Measurements from ENCODE around the gene ICE1.
"Not testable (repeated sequence)": the region's sequence is repeated elsewhere in the genome, so short reads cannot be mapped to it uniquely, and the experiment has no call there.

Gene ICE1

DNA sequence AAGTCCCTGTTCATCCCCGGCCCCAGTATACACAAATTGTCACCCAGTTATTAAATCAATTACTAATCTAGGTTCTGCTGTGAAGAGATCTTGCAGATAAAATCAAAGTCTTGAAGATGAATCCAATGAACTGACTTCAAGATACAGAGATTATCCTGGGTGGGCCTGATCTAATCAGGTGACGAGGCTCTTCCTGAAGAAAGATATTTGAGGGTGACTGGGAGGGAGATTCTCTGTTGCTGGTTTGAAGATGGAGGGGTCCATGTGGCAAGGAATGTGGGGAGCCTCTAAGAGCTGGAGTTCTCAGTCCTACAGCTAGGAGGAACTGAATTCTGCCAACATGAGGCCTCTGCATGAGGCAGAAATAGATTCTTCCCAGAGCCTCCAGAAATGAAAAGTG is 36.1 kb upstream of the ICE1 start:
- Histone ChIP-seq H3K23ac (ENCODE audit: low read length) (no peak overlapping the region), H3K36me3 (ENCODE audit: control insufficient read depth in 1 of 2, insufficient read depth in 2 of 2, low read length in 2 of 2) (no peaks in the 10 kb centered on the region), H4K12ac (ENCODE audit: low read depth, low read length) (no peak overlapping the region), H3K79me1 (ENCODE audit: low read length) (peaks cover 7% of the 10 kb centered on the region), H3K4me1 (ENCODE audit: control insufficient read depth in 1 of 2, insufficient read depth in 2 of 2, low read length in 2 of 2) (peaks cover 6 to 11% of the 10 kb centered on the region in 2 experiments), H4K8ac (ENCODE audit: low read depth, low read length) (no peak overlapping the region), H3K27me3 (ENCODE audit: insufficient read depth, low read length) (no peaks in the 10 kb centered on the region), H4K91ac (ENCODE audit: low read depth, low read length) (no peak overlapping the region), H3K9ac (ENCODE audit: low read length) (no peak overlapping the region), H2AK5ac (ENCODE audit: low read length) (no peak overlapping the region), H3K4me3 (ENCODE audit: low read depth, low read length) (no peak overlapping the region), H2BK12ac (ENCODE audit: low read length) (no peak overlapping the region), H3K4ac (ENCODE audit: low read depth, low read length) (no peak overlapping the region), H3K9me3 (ENCODE audit: insufficient read depth, low read depth, low read length) (no peaks in the 10 kb centered on the region), H2BK5ac (ENCODE audit: low read depth, low read length, poor library complexity) (no peak overlapping the region), H2AFZ (ENCODE audit: insufficient read depth, low read length, poor library complexity) (no peak overlapping the region), H3K27ac (ENCODE audit: low read depth, low read length) (no peak overlapping the region), H3K4me2 (ENCODE audit: low read length) (no peak overlapping the region), H2BK120ac (ENCODE audit: insufficient read depth, low read length, poor library complexity) (no peak overlapping the region), H3K14ac (ENCODE audit: low read length) (no peak overlapping the region), H3K79me2 (ENCODE audit: control insufficient read depth, insufficient read depth, low read length, poor library complexity) (no peaks in the 10 kb centered on the region), H3K18ac (ENCODE audit: low read length) (no peak overlapping the region)
- DNase-seq = no peak
- no CpG with 5 or more reads among the region's 2 CpGs for WGBS (ENCODE audit: extremely low coverage, insufficient coverage, insufficient read length)

DNA sequence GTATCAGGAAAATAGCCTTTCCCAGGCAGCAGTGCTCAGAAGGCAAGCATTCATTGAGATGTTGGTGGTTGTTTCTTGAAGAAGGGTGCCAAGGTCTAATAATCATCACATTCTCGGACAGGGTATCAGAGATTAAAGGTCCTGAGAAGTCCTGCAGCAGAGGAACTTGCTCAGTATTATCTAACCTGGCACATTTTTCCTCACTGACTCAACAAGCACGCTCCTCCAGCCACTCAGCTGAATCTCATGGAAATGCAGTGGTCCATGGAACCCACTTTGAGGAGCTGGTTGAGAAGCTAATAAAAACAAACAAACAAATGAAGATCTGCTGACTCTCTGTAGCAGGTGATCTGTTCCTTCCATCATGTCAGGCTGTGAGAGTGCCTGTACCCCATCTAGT is 35.3 kb upstream of the ICE1 start:
- DNase-seq = peak in 1 of 2 donors; percentile 41
- H3K4me2 ChIP-seq (ENCODE audit: low read length) = no peak overlapping the region
- no peaks in the 10 kb centered on the region for H3K9me3 ChIP-seq (ENCODE audit: insufficient read depth, low read depth, low read length)
- peaks cover 7 to 11% of the 10 kb centered on the region in 2 experiments for H3K4me1 ChIP-seq (ENCODE audit: control insufficient read depth in 1 of 2, insufficient read depth in 2 of 2, low read length in 2 of 2)
- H3K4me3 ChIP-seq (ENCODE audit: low read depth, low read length) = no peak overlapping the region
- H2BK120ac ChIP-seq (ENCODE audit: insufficient read depth, low read length, poor library complexity) = no peak overlapping the region
- H3K79me1 ChIP-seq (ENCODE audit: low read length) = peaks cover 7% of the 10 kb centered on the region
- no peak overlapping the region for H4K12ac ChIP-seq (ENCODE audit: low read depth, low read length)
- no peak overlapping the region for H3K4ac ChIP-seq (ENCODE audit: low read depth, low read length)
- no CpG with 5 or more reads among the region's 2 CpGs for WGBS (ENCODE audit: extremely low coverage, insufficient coverage, insufficient read length)
- no peak overlapping the region for H2AFZ ChIP-seq (ENCODE audit: insufficient read depth, low read length, poor library complexity)
- no peak overlapping the region for H3K23ac ChIP-seq (ENCODE audit: low read length)
- H4K8ac ChIP-seq (ENCODE audit: low read depth, low read length) = no peak overlapping the region
- H3K9ac ChIP-seq (ENCODE audit: low read length) = no peak overlapping the region
- no peak overlapping the region for H2BK5ac ChIP-seq (ENCODE audit: low read depth, low read length, poor library complexity)
- no peak overlapping the region for H2AK5ac ChIP-seq (ENCODE audit: low read length)
- H3K36me3 ChIP-seq (ENCODE audit: control insufficient read depth in 1 of 2, insufficient read depth in 2 of 2, low read length in 2 of 2) = no peaks in the 10 kb centered on the region
- peak overlapping the region; percentile 75 for H2BK12ac ChIP-seq (ENCODE audit: low read length)
- no peaks in the 10 kb centered on the region for H3K79me2 ChIP-seq (ENCODE audit: control insufficient read depth, insufficient read depth, low read length, poor library complexity)
- H3K14ac ChIP-seq (ENCODE audit: low read length) = peak overlapping the region; percentile 22
- no peak overlapping the region for H3K27ac ChIP-seq (ENCODE audit: low read depth, low read length)
- H3K18ac ChIP-seq (ENCODE audit: low read length) = no peak overlapping the region
- peak overlapping the region; percentile 16 for H4K91ac ChIP-seq (ENCODE audit: low read depth, low read length)
- H3K27me3 ChIP-seq (ENCODE audit: insufficient read depth, low read length) = no peaks in the 10 kb centered on the region

- no peak overlapping the region for H2AFZ ChIP-seq (ENCODE audit: insufficient read depth, low read length, poor library complexity)
- no peak overlapping the region for H2BK5ac ChIP-seq (ENCODE audit: low read depth, low read length, poor library complexity)
- H3K9ac ChIP-seq (ENCODE audit: low read length) = no peak overlapping the region
- no peak overlapping the region for H3K14ac ChIP-seq (ENCODE audit: low read length)
- H3K4me1 ChIP-seq (ENCODE audit: control insufficient read depth in 1 of 2, insufficient read depth in 2 of 2, low read length in 2 of 2) = peaks cover 8 to 13% of the 10 kb centered on the region in 2 experiments
- no peak overlapping the region for H4K12ac ChIP-seq (ENCODE audit: low read depth, low read length)
- WGBS (ENCODE audit: extremely low coverage, insufficient coverage, insufficient read length) = no CpG with 5 or more reads among the region's 1 CpG
- no peak overlapping the region for H3K4me3 ChIP-seq (ENCODE audit: low read depth, low read length)
- H2BK12ac ChIP-seq (ENCODE audit: low read length) = no peak overlapping the region
- no peaks in the 10 kb centered on the region for H3K36me3 ChIP-seq (ENCODE audit: control insufficient read depth in 1 of 2, insufficient read depth in 2 of 2, low read length in 2 of 2)
- no peaks in the 10 kb centered on the region for H3K9me3 ChIP-seq (ENCODE audit: insufficient read depth, low read depth, low read length)
- no peak overlapping the region for H3K18ac ChIP-seq (ENCODE audit: low read length)
- no peak overlapping the region for H4K91ac ChIP-seq (ENCODE audit: low read depth, low read length)
- H3K23ac ChIP-seq (ENCODE audit: low read length) = no peak overlapping the region
- H2AK5ac ChIP-seq (ENCODE audit: low read length) = no peak overlapping the region
- peaks cover 7% of the 10 kb centered on the region for H3K79me1 ChIP-seq (ENCODE audit: low read length)
- no peak overlapping the region for H3K4me2 ChIP-seq (ENCODE audit: low read length)
- H3K4ac ChIP-seq (ENCODE audit: low read depth, low read length) = no peak overlapping the region
- no peaks in the 10 kb centered on the region for H3K79me2 ChIP-seq (ENCODE audit: control insufficient read depth, insufficient read depth, low read length, poor library complexity)
- no peak overlapping the region for H4K8ac ChIP-seq (ENCODE audit: low read depth, low read length)
- no peaks in the 10 kb centered on the region for H3K27me3 ChIP-seq (ENCODE audit: insufficient read depth, low read length)
- no peak overlapping the region for H2BK120ac ChIP-seq (ENCODE audit: insufficient read depth, low read length, poor library complexity)
- DNase-seq = no peak
- H3K27ac ChIP-seq (ENCODE audit: low read depth, low read length) = no peak overlapping the region
Observed at GRCh38 chr5:5387777-5388176, 34.7 kb upstream of the ICE1 start.

DNA sequence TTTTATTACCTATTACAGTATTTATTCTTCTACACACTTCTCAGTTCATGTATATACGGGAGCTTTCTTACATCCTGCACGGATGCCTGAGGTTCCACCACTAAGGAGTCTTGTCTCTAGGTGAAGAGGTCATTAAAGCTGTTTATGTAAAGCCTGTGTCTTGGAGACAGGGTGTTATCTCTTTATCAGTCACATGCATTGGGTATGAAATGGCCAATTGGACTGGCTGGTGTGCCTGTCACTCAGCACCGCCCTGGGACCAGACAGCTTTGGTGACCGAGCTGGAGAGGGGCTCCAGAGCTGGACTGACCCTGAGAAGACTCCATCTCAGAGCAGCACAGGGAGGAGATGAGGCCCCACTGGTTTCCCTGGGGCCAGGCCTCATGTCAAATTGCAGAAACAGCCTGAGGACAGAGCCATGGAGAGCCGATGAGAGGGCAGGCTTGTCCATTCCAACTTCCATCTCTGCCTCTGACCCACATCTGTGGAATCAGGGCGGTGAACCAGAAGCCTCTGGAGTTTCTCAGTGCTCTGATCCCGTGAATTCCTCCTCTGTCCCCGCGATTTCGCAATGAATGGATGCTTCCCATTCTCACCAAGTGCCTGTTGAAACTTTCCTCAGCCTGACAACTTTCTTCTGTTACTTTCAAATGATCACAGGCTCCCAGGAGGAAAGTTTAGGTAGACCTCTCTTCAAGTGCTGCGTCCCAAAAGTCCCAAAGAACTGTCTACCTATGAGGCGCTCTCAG is 32.2 kb upstream of the ICE1 start:
- not testable (repeated sequence) for H2AK5ac ChIP-seq (ENCODE audit: low read length); H4K12ac ChIP-seq (ENCODE audit: low read depth, low read length); H3K9ac ChIP-seq (ENCODE audit: low read length); H3K23ac ChIP-seq (ENCODE audit: low read length); H3K4ac ChIP-seq (ENCODE audit: low read depth, low read length); H3K18ac ChIP-seq (ENCODE audit: low read length); H3K4me3 ChIP-seq (ENCODE audit: low read depth, low read length); H3K79me2 ChIP-seq (ENCODE audit: control insufficient read depth, insufficient read depth, low read length, poor library complexity); H3K36me3 ChIP-seq (ENCODE audit: control insufficient read depth in 1 of 2, insufficient read depth in 2 of 2, low read length in 2 of 2); H3K27me3 ChIP-seq (ENCODE audit: insufficient read depth, low read length); H3K79me1 ChIP-seq (ENCODE audit: low read length); H2AFZ ChIP-seq (ENCODE audit: insufficient read depth, low read length, poor library complexity); H3K9me3 ChIP-seq (ENCODE audit: insufficient read depth, low read depth, low read length); H3K4me2 ChIP-seq (ENCODE audit: low read length); H2BK12ac ChIP-seq (ENCODE audit: low read length)
- Histone ChIP-seq H3K4me1 (ENCODE audit: control insufficient read depth in 1 of 2, insufficient read depth in 2 of 2, low read length in 2 of 2) (peaks cover 11 to 15% of the 10 kb centered on the region in 2 experiments), H4K8ac (ENCODE audit: low read depth, low read length) (peak overlapping the region; percentile 36), H2BK120ac (ENCODE audit: insufficient read depth, low read length, poor library complexity) (peak overlapping the region; percentile 30), H2BK5ac (ENCODE audit: low read depth, low read length, poor library complexity) (peak overlapping the region; percentile 61), H4K91ac (ENCODE audit: low read depth, low read length) (peak overlapping the region; percentile 83), H3K27ac (ENCODE audit: low read depth, low read length) (peak overlapping the region; percentile 71), H3K14ac (ENCODE audit: low read length) (peak overlapping the region; percentile 28)
- no CpG with 5 or more reads among the region's 12 CpGs for WGBS (ENCODE audit: extremely low coverage, insufficient coverage, insufficient read length)
- peak; percentile 71 to 75 for DNase-seq
